HepG2 (cell line): ENCODE data around the gene PLN. TPM values are rescaled to one million over a fixed set of nuclear protein-coding genes. Genes with fewer than 3 reads are reported as not detected.

ENCODE experiments used
- ATAC-seq: fragments of 200-7000 bp; cut with Tn5 transposase; 3 replicates; pipeline ENCODE4 v1.9.1; 2020; ENCODE audit warnings: mild to moderate bottlenecking, moderate library complexity
- BruUV-seq: library from RNA; stranded (reverse); fragments of 400-500 nt; replicated peaks from 2 replicates; lab custom pipeline; 2021; lab: Mats Ljungman, UMichigan
- CTCF ChIA-PET: fragments of 300-600 bp; formaldehyde crosslinking; extraction: SDS; loops from one replicate; lab custom pipeline; 2021; ENCODE audit warnings: low total read pairs, inconsistent platforms, low intra/inter-chr PET ratio; lab: Yijun Ruan, JAX
- POLR2A ChIA-PET: fragments of 350-600 bp; sonication (Branson Sonifier 250); formaldehyde crosslinking; loops from one replicate; lab custom pipeline; 2020; ENCODE audit warnings: antibody characterized with exemption, inconsistent platforms; lab: Yijun Ruan, JAX
- DNase-seq: peaks from one replicate; pipeline ENCODE4 v3.0.0-alpha.2; 2015; ENCODE audit warnings: low spot score
- FAIRE-seq: peaks from 3 replicates; lab custom pipeline; 2011; peaks lifted over from hg19 to GRCh38; lab: Jason Lieb, UNC
- H2AFZ ChIP-seq: one replicate; pipeline ENCODE4 v1.6.1; 2011; ENCODE audit warnings: low read length, inconsistent platforms
- H3K27ac ChIP-seq: fragments of 300-600 bp; 3 replicates; pipeline ENCODE4 v1.8.0; 2011; ENCODE audit warnings: mixed run types, mild to moderate bottlenecking, mixed read lengths, low read length, inconsistent platforms; ENCODE audit not compliant: insufficient read depth; ENCODE audit errors: extremely low read length
- H3K27me3 ChIP-seq, 2 experiments: fragments of 200-600 bp in 1 of 2; 2 replicates in 1 of 2; 3 replicates in 1 of 2; pipeline versions ENCODE4 v1.6.0 to v1.8.0; 2011; ENCODE audit warnings: low read length in 2 of 2, mild to moderate bottlenecking in 2 of 2, moderate library complexity in 2 of 2, inconsistent platforms in 1 of 2; ENCODE audit not compliant: insufficient read depth in 2 of 2, control insufficient read depth in 1 of 2
- H3K36me3 ChIP-seq, 2 experiments: fragments of 200-600 bp in 1 of 2; replicated peaks in 1 of 2; 2 replicates in 1 of 2; 3 replicates in 1 of 2; pipeline versions ENCODE4 v1.5.1 to v1.8.0; 2011; ENCODE audit warnings: low read length in 2 of 2, inconsistent platforms in 1 of 2; ENCODE audit not compliant: insufficient read depth in 2 of 2, control insufficient read depth in 1 of 2
- H3K4me1 ChIP-seq: 2 replicates; pipeline ENCODE4 v1.5.1; 2012; ENCODE audit warnings: low read length, inconsistent platforms; ENCODE audit not compliant: insufficient read depth
- H3K4me2 ChIP-seq: 2 replicates; pipeline ENCODE4 v1.6.0; 2011; ENCODE audit warnings: low read depth, low read length, inconsistent platforms
- H3K4me3 ChIP-seq, 3 experiments: fragments of 200-600 bp in 1 of 3; sonication (generic), shearing (Covaris generic) in 1 of 3; replicated peaks in 1 of 3; 2 replicates each; pipeline ENCODE4 v1.5.1; 2011 to 2016; ENCODE audit warnings: low read length in 3 of 3, inconsistent platforms in 2 of 3, low read depth in 2 of 3, mild to moderate bottlenecking in 2 of 3, control low read depth in 1 of 3, mixed read lengths in 1 of 3; ENCODE audit not compliant: insufficient read depth in 1 of 3
- H3K79me2 ChIP-seq: one replicate; pipeline ENCODE4 v1.6.1; 2011; ENCODE audit warnings: low read length, inconsistent platforms; ENCODE audit not compliant: insufficient read depth
- H3K9ac ChIP-seq: 2 replicates; pipeline ENCODE4 v1.6.0; 2011; ENCODE audit warnings: mild to moderate bottlenecking, low read depth, low read length, inconsistent platforms; ENCODE audit not compliant: insufficient read depth
- H3K9me3 ChIP-seq: 2 replicates; pipeline ENCODE4 v1.5.1; 2012; ENCODE audit warnings: mild to moderate bottlenecking, low read length
- H4K20me1 ChIP-seq: 2 replicates; pipeline ENCODE4 v1.6.0; 2011; ENCODE audit warnings: inconsistent platforms, mild to moderate bottlenecking, low read length, moderate library complexity; ENCODE audit not compliant: insufficient read depth
- CEBPB ChIP-seq: IDR thresholded peaks from 2 replicates; pipeline ENCODE4 v1.6.1; 2011; ENCODE audit warnings: low read depth, low read length, improper control_type of control experiment, borderline replicate concordance
- IKZF5 ChIP-seq: IDR thresholded peaks from 2 replicates; pipeline ENCODE4 v1.6.1; 2018; ENCODE audit warnings: missing genetic modification reagents, mild to moderate bottlenecking, missing compliant biosample characterization
- PHF21A ChIP-seq: sonication (generic); formaldehyde crosslinking; IDR thresholded peaks from 2 replicates; pipeline ENCODE4 v1.5.0; 2020; ENCODE audit warnings: mild to moderate bottlenecking, missing genetic modification reagents
- SIN3A ChIP-seq: IDR thresholded peaks from 2 replicates; pipeline ENCODE4 v1.6.1; 2011; ENCODE audit warnings: low read depth, mild to moderate bottlenecking, control low read depth, low read length, borderline replicate concordance
- WGBS: methylation state at CpG from one replicate; pipeline ENCODE4 v1.1.6; 2017; ENCODE audit warnings: low lambda C conversion rate; 5-methylcytosine and 5-hydroxymethylcytosine counted together
- in situ Hi-C: cut with HindIII; loops from 2 replicates; pipeline ENCODE4 v1.10.0; 2017; ENCODE audit warnings: low pct_unique_long_range_greater_than_20kb; ENCODE audit not compliant: extremely low pct_ligation_motif_present
- intact Hi-C: fragments of 100-400 bp; cut with micrococcal nuclease; formaldehyde crosslinking; loops from one replicate; pipeline ENCODE4 v1.10.0; 2022; ENCODE audit not compliant: unreplicated experiment
- polyA plus RNA-seq, 8 experiments: library from polyadenylated mRNA; depleted of rRNA in 3 of 8; stranded (reverse) in 7 of 8; unstranded in 1 of 8; fragments of >200 nt; fragmentation: Illumina TruSeq in 4 of 8; extraction: Trizol in 4 of 8; gene quantifications; 2 replicates each; pipeline versions ENCODE4 v1.2.1 to v1.2.3, GENCODE V29; 2011 to 2016; ENCODE audit warnings: low read depth in 4 of 8, missing spikeins in 1 of 8, mixed read lengths in 1 of 8; ENCODE audit not compliant: insufficient read depth in 1 of 8
- total RNA-seq, 5 experiments: library from RNA; depleted of rRNA; stranded (reverse); fragments of >200 nt; fragmentation: Illumina TruSeq; extraction: Trizol; gene quantifications; 2 replicates each; pipeline ENCODE4 v1.2.3, GENCODE V29; 2016; ENCODE audit warnings: low read depth in 1 of 5

Gene PLN
- total and polyA plus RNA-seq, 2 of the 13 experiments (the other 11 are each of a cell fraction or from before 2014, with no cell fraction given), result not detected

GRCh38 chr6:118528129-118528528 lies 20.0 kb upstream of the PLN start:
- no peaks in the 10 kb centered on the region for H3K9me3 ChIP-seq
- no peaks in the 10 kb centered on the region for H3K36me3 ChIP-seq
- H3K27ac ChIP-seq, result no peak overlapping the region
- BruUV-seq, result no TSS peak
- CTCF ChIA-PET, result no interaction called here
- no peak for TF ChIP-seq IKZF5 (CRISPR knock-in tag)
- TF ChIP-seq SIN3A, result no peak
- no peak overlapping the region for H2AFZ ChIP-seq
- H3K9ac ChIP-seq, result no peak overlapping the region
- no peaks in the 10 kb centered on the region for H4K20me1 ChIP-seq
- H3K4me1 ChIP-seq, result no peaks in the 10 kb centered on the region
- H3K4me3 ChIP-seq, result no peak overlapping the region
- no peak for ATAC-seq
- in situ Hi-C loops (no loop called here), intact Hi-C loops (no loop called here)
- no peaks in the 10 kb centered on the region for H3K79me2 ChIP-seq
- no peak for DNase-seq
- no peak for FAIRE-seq
- H3K4me2 ChIP-seq, result no peak overlapping the region
- H3K27me3 ChIP-seq, result no peaks in the 10 kb centered on the region
- POLR2A ChIA-PET, result no interaction called here
- WGBS, result 0% methylated on average over 1 of the region's 1 CpG

DNA sequence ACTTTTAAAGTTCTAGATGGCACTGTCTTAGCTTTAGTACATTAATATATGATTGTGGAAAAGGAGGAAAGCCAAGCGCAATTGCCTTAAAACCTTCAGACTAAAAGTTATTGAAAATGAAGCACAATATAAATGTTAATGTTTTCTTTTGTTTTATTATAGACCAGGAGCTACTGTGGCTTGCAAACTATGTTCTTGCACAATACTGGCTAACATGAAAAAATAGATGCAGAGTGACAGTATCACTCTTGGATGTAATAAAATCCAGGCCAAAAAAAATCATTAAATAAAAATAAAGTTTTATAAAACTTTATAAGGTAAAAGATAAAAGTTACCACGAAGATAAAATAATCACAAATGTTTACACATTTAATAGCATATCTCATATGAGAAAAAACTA lies 18.3 kb upstream of the PLN start:
- H3K27me3 ChIP-seq, result no peaks in the 10 kb centered on the region
- 22% methylated on average over 2 of the region's 2 CpGs for WGBS
- in situ Hi-C loops (no loop called here), intact Hi-C loops (no loop called here)
- no peak for FAIRE-seq
- H4K20me1 ChIP-seq, result no peaks in the 10 kb centered on the region
- ChIA-PET CTCF (no interaction called here), POLR2A (no interaction called here)
- no peak overlapping the region for H3K4me2 ChIP-seq
- H3K9ac ChIP-seq, result no peak overlapping the region
- H2AFZ ChIP-seq, result no peak overlapping the region
- H3K27ac ChIP-seq, result no peak overlapping the region
- no peak for DNase-seq
- H3K4me1 ChIP-seq, result no peaks in the 10 kb centered on the region
- no peak for ATAC-seq
- no peaks in the 10 kb centered on the region for H3K36me3 ChIP-seq
- no peaks in the 10 kb centered on the region for H3K79me2 ChIP-seq
- H3K4me3 ChIP-seq, result no peak overlapping the region
- TF ChIP-seq PHF21A (CRISPR knock-in tag) (no peak), CEBPB (peak; percentile 63; the same call in 1 of the 2 replicates)
- TF ChIP-seq, all 625 proteins: peak for 1
- no peaks in the 10 kb centered on the region for H3K9me3 ChIP-seq
- BruUV-seq, result no TSS peak
